Measurements from ENCODE around the gene C12orf57. TPM values are rescaled to one million over a fixed set of nuclear protein-coding genes. Genes with fewer than 3 reads are reported as not detected.

Gene C12orf57, protein sequence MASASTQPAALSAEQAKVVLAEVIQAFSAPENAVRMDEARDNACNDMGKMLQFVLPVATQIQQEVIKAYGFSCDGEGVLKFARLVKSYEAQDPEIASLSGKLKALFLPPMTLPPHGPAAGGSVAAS
- polyA plus RNA-seq (2013), result 143 TPM

DNA sequence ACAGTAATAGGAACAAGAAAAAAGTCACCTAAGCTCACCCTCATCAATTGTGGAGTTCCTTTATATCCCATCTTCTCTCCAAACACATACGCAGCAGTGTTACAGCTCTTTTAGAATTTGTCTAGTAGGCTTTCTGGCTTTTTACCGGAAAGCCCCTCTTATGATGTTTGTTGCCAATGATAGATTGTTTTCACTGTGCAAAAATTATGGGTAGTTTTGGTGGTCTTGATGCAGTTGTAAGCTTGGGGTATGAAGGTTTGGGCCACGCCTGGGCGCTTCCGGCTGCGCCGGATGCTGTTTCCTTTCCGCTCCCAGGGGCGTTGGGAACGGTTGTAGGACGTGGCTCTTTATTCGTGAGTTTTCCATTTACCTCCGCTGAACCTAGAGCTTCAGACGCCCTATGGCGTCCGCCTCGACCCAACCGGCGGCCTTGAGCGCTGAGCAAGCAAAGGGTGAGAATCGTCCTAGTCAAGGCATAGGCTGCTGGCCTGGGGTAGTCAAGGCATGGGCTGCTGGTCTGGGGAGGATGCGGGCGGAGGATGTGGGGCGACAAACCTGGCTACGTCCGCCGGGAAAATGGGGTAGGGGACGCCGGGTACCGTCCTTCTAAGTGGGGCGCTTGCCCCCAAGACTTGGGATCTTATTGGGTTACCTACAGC is at the start of gene C12orf57, which contains the start of gene RNU7-1:
Gene C12orf57 (plus strand): TSS at position 301 of the 659 bp plus-strand sequence. CDS start 100 bp downstream, at position 401.
Gene RNU7-1 (plus strand): TSS at position 95 of the 659 bp plus-strand sequence.
- H3K36me3 ChIP-seq (ENCODE audit: control insufficient read depth in 4 of 4, insufficient read depth in 4 of 4, low read length in 3 of 4), result peaks cover 0 to 19% (median 11%) of the 10 kb centered on the region in 4 experiments
- DNase-seq, result peak; percentile 89 to 96 (median 92)
- ChIA-PET POLR2A (interaction anchor here (0.5 to 4.0 kb wide), 24 partner anchors 8 to 698 kb away, joined by 3 to 42 read pairs (median 6); partner anchors contain the start of genes ATN1, C1RL, ENO2 and LPCAT3), CTCF (interaction anchor here (0.7 to 16.4 kb wide), 20 partner anchors 9 to 299 kb away, joined by 3 to 441 read pairs (median 6); partner anchors contain the start of genes C1R, C1RL, LPCAT3 and SPSB2)
- peak within 1 kb of the TSS; percentile 41 to 89 (median 71) for H3K4me3 ChIP-seq (ENCODE audit: control insufficient read depth in 1 of 7, extremely low read depth in 1 of 7, insufficient read depth in 4 of 7, low read depth in 2 of 7, low read length in 6 of 7)
- H3K27me3 ChIP-seq (replicated peaks in 2 of 5; ENCODE audit: control insufficient read depth in 4 of 5, insufficient read depth in 5 of 5, low read length in 4 of 5), result no peaks in the 10 kb centered on the region
- H3K9me3 ChIP-seq (ENCODE audit: control extremely low read depth in 1 of 5, control insufficient read depth in 4 of 5, insufficient read depth in 2 of 5, low read depth in 1 of 5, low read length in 4 of 5), result no peaks in the 10 kb centered on the region
- WGBS (ENCODE audit: insufficient coverage), result under 1% methylated on average over 22 of the region's 31 CpGs
- H3K27ac ChIP-seq (ENCODE audit: insufficient read depth in 1 of 2, low read depth in 1 of 2, low read length in 2 of 2, poor library complexity in 1 of 2, severe bottlenecking in 2 of 2), result peak within 1 kb of the TSS; percentile 97 to 99
- peaks cover 3 to 49% (median 42%) of the 10 kb centered on the region in 4 experiments for H3K4me1 ChIP-seq (ENCODE audit: control extremely low read depth in 1 of 4, control insufficient read depth in 4 of 4, insufficient read depth in 4 of 4, low read length in 3 of 4)

GRCh38 chr12:6894321-6894720 is 49.5 kb upstream of the C12orf57 start:
- no peak overlapping the region for H3K4me3 ChIP-seq (ENCODE audit: control insufficient read depth in 1 of 7, extremely low read depth in 1 of 7, insufficient read depth in 4 of 7, low read depth in 2 of 7, low read length in 6 of 7)
- no peaks in the 10 kb centered on the region for H3K36me3 ChIP-seq (ENCODE audit: control insufficient read depth in 4 of 4, insufficient read depth in 4 of 4, low read length in 3 of 4)
- no peak for DNase-seq
- POLR2A ChIA-PET, result no interaction called here
- CTCF ChIA-PET, result interaction anchor here (1.0 to 5.2 kb wide), 7 partner anchors 8 to 82 kb away, joined by 3 to 91 read pairs (median 4); partner anchors contain the start of genes LRRC23 and SPSB2
- H3K4me1 ChIP-seq (ENCODE audit: control extremely low read depth in 1 of 4, control insufficient read depth in 4 of 4, insufficient read depth in 4 of 4, low read length in 3 of 4), result peaks cover 6 to 21% (median 16%) of the 10 kb centered on the region in 4 experiments
- WGBS (ENCODE audit: insufficient coverage), result no CpG with 5 or more reads among the region's 3 CpGs
- no peaks in the 10 kb centered on the region for H3K27me3 ChIP-seq (replicated peaks in 2 of 5; ENCODE audit: control insufficient read depth in 4 of 5, insufficient read depth in 5 of 5, low read length in 4 of 5)
- no peak overlapping the region for H3K27ac ChIP-seq (ENCODE audit: insufficient read depth in 1 of 2, low read depth in 1 of 2, low read length in 2 of 2, poor library complexity in 1 of 2, severe bottlenecking in 2 of 2)
- H3K9me3 ChIP-seq (ENCODE audit: control extremely low read depth in 1 of 5, control insufficient read depth in 4 of 5, insufficient read depth in 2 of 5, low read depth in 1 of 5, low read length in 4 of 5), result no peaks in the 10 kb centered on the region

GRCh38 chr12:6896846-6897435 is 46.9 kb upstream of the C12orf57 start:
- Histone ChIP-seq H3K36me3 (ENCODE audit: control insufficient read depth in 4 of 4, insufficient read depth in 4 of 4, low read length in 3 of 4) (no peaks in the 10 kb centered on the region), H3K9me3 (ENCODE audit: control extremely low read depth in 1 of 5, control insufficient read depth in 4 of 5, insufficient read depth in 2 of 5, low read depth in 1 of 5, low read length in 4 of 5) (no peaks in the 10 kb centered on the region), H3K27ac (ENCODE audit: insufficient read depth in 1 of 2, low read depth in 1 of 2, low read length in 2 of 2, poor library complexity in 1 of 2, severe bottlenecking in 2 of 2) (no peak overlapping the region), H3K4me1 (ENCODE audit: control extremely low read depth in 1 of 4, control insufficient read depth in 4 of 4, insufficient read depth in 4 of 4, low read length in 3 of 4) (peaks cover 2 to 17% (median 15%) of the 10 kb centered on the region in 4 experiments), H3K27me3 (replicated peaks in 2 of 5; ENCODE audit: control insufficient read depth in 4 of 5, insufficient read depth in 5 of 5, low read length in 4 of 5) (no peaks in the 10 kb centered on the region), H3K4me3 (ENCODE audit: control insufficient read depth in 1 of 7, extremely low read depth in 1 of 7, insufficient read depth in 4 of 7, low read depth in 2 of 7, low read length in 6 of 7) (no peak overlapping the region)
- POLR2A ChIA-PET, result no interaction called here
- CTCF ChIA-PET, result interaction anchor here (1.4 to 1.9 kb wide), 3 partner anchors 25 to 28 kb away, joined by 4 to 7 read pairs (median 4); partner anchors contain the start of gene SPSB2
- WGBS (ENCODE audit: insufficient coverage), result 98% methylated on average over 4 of the region's 6 CpGs
- DNase-seq, result no peak

GRCh38 chr12:6899427-6899826 is 44.4 kb upstream of the C12orf57 start:
- H3K4me1 ChIP-seq (ENCODE audit: control extremely low read depth in 1 of 4, control insufficient read depth in 4 of 4, insufficient read depth in 4 of 4, low read length in 3 of 4), result peaks cover 13 to 33% (median 28%) of the 10 kb centered on the region in 4 experiments
- H3K36me3 ChIP-seq (ENCODE audit: control insufficient read depth in 4 of 4, insufficient read depth in 4 of 4, low read length in 3 of 4), result no peaks in the 10 kb centered on the region
- H3K4me3 ChIP-seq (ENCODE audit: control insufficient read depth in 1 of 7, extremely low read depth in 1 of 7, insufficient read depth in 4 of 7, low read depth in 2 of 7, low read length in 6 of 7), result no peak overlapping the region
- H3K9me3 ChIP-seq (ENCODE audit: control extremely low read depth in 1 of 5, control insufficient read depth in 4 of 5, insufficient read depth in 2 of 5, low read depth in 1 of 5, low read length in 4 of 5), result no peaks in the 10 kb centered on the region
- WGBS (ENCODE audit: insufficient coverage), result 61% methylated on average over 3 of the region's 5 CpGs
- POLR2A ChIA-PET, result no interaction called here
- no peak for DNase-seq
- CTCF ChIA-PET, result interaction anchor here (1.0 to 2.4 kb wide), 5 partner anchors 8 to 31 kb away, joined by 3 to 11 read pairs (median 5); no protein-coding TSS in a partner anchor
- H3K27ac ChIP-seq (ENCODE audit: insufficient read depth in 1 of 2, low read depth in 1 of 2, low read length in 2 of 2, poor library complexity in 1 of 2, severe bottlenecking in 2 of 2), result peak overlapping the region in 1 of 2 experiments; percentile 55
- no peaks in the 10 kb centered on the region for H3K27me3 ChIP-seq (replicated peaks in 2 of 5; ENCODE audit: control insufficient read depth in 4 of 5, insufficient read depth in 5 of 5, low read length in 4 of 5)

DNA sequence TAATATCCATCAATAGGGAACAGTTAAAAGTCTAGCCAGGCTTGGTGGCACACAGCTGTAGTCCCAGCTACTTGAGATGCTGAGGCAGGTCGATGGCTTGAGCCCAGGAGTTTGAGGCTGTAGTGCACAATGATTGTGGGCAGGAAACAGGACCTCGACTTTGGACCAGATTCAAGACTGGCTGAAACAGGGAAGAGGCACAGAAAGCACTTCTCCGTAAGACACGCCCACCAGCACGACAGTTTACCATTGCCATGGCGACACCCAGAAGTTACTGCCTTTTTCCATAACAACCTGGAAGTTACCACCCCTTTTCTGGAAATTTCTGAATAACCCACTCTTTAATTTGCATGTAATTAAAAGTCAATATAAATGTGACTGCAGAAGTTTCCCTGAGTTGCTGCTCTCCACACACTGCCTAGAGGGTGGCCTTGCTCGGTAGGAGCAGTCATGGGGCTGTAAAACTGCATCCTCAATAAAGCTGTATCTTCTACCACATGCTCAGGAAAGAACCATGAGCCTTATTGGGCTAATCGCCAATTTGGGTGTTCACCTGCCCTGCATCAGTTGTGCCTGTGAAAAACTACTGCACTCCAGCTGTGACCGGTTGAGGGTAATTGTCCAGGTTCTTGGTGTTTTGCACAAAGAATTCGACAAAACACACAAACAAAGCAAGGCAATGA is 43.8 kb upstream of the C12orf57 start:
- H3K27me3 ChIP-seq (replicated peaks in 2 of 5; ENCODE audit: control insufficient read depth in 4 of 5, insufficient read depth in 5 of 5, low read length in 4 of 5), result no peaks in the 10 kb centered on the region
- no peaks in the 10 kb centered on the region for H3K9me3 ChIP-seq (ENCODE audit: control extremely low read depth in 1 of 5, control insufficient read depth in 4 of 5, insufficient read depth in 2 of 5, low read depth in 1 of 5, low read length in 4 of 5)
- H3K4me1 ChIP-seq (ENCODE audit: control extremely low read depth in 1 of 4, control insufficient read depth in 4 of 4, insufficient read depth in 4 of 4, low read length in 3 of 4), result peaks cover 16 to 37% (median 32%) of the 10 kb centered on the region in 4 experiments
- POLR2A ChIA-PET, result interaction anchor here (0.7 kb wide), 1 partner anchor 8 kb away, joined by 3 read pairs; no protein-coding TSS in a partner anchor
- CTCF ChIA-PET, result interaction anchor here (1.2 to 2.4 kb wide), 5 partner anchors 9 to 31 kb away, joined by 4 to 11 read pairs (median 7); no protein-coding TSS in a partner anchor
- H3K27ac ChIP-seq (ENCODE audit: insufficient read depth in 1 of 2, low read depth in 1 of 2, low read length in 2 of 2, poor library complexity in 1 of 2, severe bottlenecking in 2 of 2), result peak overlapping the region in 1 of 2 experiments; percentile 55
- DNase-seq, result peak; percentile 82 to 91 (median 90)
- no peaks in the 10 kb centered on the region for H3K36me3 ChIP-seq (ENCODE audit: control insufficient read depth in 4 of 4, insufficient read depth in 4 of 4, low read length in 3 of 4)
- whole genome bisulfite sequencing (ENCODE audit: insufficient coverage), result 41% methylated on average over 9 of the region's 10 CpGs
- no peak overlapping the region for H3K4me3 ChIP-seq (ENCODE audit: control insufficient read depth in 1 of 7, extremely low read depth in 1 of 7, insufficient read depth in 4 of 7, low read depth in 2 of 7, low read length in 6 of 7)

DNA sequence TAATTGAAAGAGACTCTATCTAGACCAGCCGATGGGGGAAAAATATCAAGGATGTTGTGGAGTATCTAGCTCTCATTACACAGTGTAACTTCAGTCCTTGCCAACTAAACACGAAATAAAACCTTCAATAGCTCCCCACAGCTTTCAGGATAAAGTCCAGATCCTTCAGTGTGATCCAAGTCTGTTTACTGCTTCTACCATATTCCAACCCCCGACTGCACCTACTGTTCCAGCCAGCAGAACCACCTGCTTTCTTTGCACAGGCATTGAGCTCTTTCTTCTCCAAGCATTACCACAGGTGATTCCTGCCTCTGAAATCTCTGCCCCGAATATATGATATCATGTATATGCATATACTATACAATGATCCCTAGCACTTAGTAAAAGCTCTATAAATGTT is 41.4 kb upstream of the C12orf57 start:
- H3K4me3 ChIP-seq (ENCODE audit: control insufficient read depth in 1 of 7, extremely low read depth in 1 of 7, insufficient read depth in 4 of 7, low read depth in 2 of 7, low read length in 6 of 7), result no peak overlapping the region
- peaks cover 17 to 45% (median 40%) of the 10 kb centered on the region in 4 experiments for H3K4me1 ChIP-seq (ENCODE audit: control extremely low read depth in 1 of 4, control insufficient read depth in 4 of 4, insufficient read depth in 4 of 4, low read length in 3 of 4)
- 90% methylated on average over 2 of the region's 4 CpGs for WGBS (ENCODE audit: insufficient coverage)
- CTCF ChIA-PET, result interaction anchor here (0.6 to 12.4 kb wide), 7 partner anchors 8 to 209 kb away, joined by 3 to 105 read pairs (median 4); partner anchors contain the start of genes SPSB2 and TPI1
- no peak for DNase-seq
- no peaks in the 10 kb centered on the region for H3K9me3 ChIP-seq (ENCODE audit: control extremely low read depth in 1 of 5, control insufficient read depth in 4 of 5, insufficient read depth in 2 of 5, low read depth in 1 of 5, low read length in 4 of 5)
- H3K27ac ChIP-seq (ENCODE audit: insufficient read depth in 1 of 2, low read depth in 1 of 2, low read length in 2 of 2, poor library complexity in 1 of 2, severe bottlenecking in 2 of 2), result no peak overlapping the region
- no peaks in the 10 kb centered on the region for H3K27me3 ChIP-seq (replicated peaks in 2 of 5; ENCODE audit: control insufficient read depth in 4 of 5, insufficient read depth in 5 of 5, low read length in 4 of 5)
- POLR2A ChIA-PET, result interaction anchor here (0.7 to 1.3 kb wide), 2 partner anchors 11 to 42 kb away, joined by 3 to 6 read pairs; partner anchors contain the start of gene C12orf57
- peaks cover 0 to 10% (median under 1%) of the 10 kb centered on the region in 4 experiments for H3K36me3 ChIP-seq (ENCODE audit: control insufficient read depth in 4 of 4, insufficient read depth in 4 of 4, low read length in 3 of 4)

Data from common myeloid progenitor, CD34-positive (primary cell).